Gastroesophageal sphincter (tissue), 4 donors: ENCODE measurements around the gene NOL3. TPM values are rescaled to one million over a fixed set of nuclear protein-coding genes. Genes with fewer than 3 reads are reported as not detected.

ENCODE experiments used
- ATAC-seq: fragments of 150-250 bp; one replicate; pipeline ENCODE4 v1.9.1; 2016; ENCODE audit warnings: mild to moderate bottlenecking, moderate library complexity
- H3K27ac ChIP-seq, 4 donors: fragments of 200-600 bp; sonication (generic) in 3 of 4; 1 replicate in 3 of 4; 2 replicates in 1 of 4; pipeline ENCODE4 v1.5.1; 2016 to 2019
- H3K27me3 ChIP-seq: fragments of 200-600 bp; sonication (generic); one replicate; pipeline ENCODE4 v1.5.1; 2019
- H3K36me3 ChIP-seq, 2 donors: fragments of 200-600 bp; sonication (generic); one replicate each; pipeline ENCODE4 v1.5.1; 2019; ENCODE audit warnings: control low read depth in 1 of 2
- H3K4me1 ChIP-seq, 3 donors: fragments of 200-600 bp; sonication (generic); 1 replicate in 2 of 3; 2 replicates in 1 of 3; pipeline ENCODE4 v1.5.1; 2016 to 2019; ENCODE audit warnings: control low read depth in 2 of 3
- H3K4me3 ChIP-seq, 2 donors: fragments of 200-600 bp; sonication (generic); one replicate each; pipeline ENCODE4 v1.5.1; 2019; ENCODE audit warnings: mild to moderate bottlenecking in 1 of 2, moderate library complexity in 1 of 2
- H3K9me3 ChIP-seq, 3 donors: fragments of 200-600 bp; sonication (generic); one replicate each; pipeline ENCODE4 v1.5.1; 2017 to 2019; ENCODE audit warnings: control low read depth in 2 of 3
- CTCF ChIP-seq, 4 experiments: fragments of 200-600 bp in 2 of 4; fragments of 450-650 bp in 2 of 4; sonication (generic) in 1 of 4; IDR thresholded peaks; one replicate each; pipeline ENCODE4 v1.5.1; 2017 to 2019; ENCODE audit warnings: antibody characterized with exemption in 4 of 4, mild to moderate bottlenecking in 2 of 4, moderate library complexity in 2 of 4
- EP300 ChIP-seq: sonication (generic); formaldehyde crosslinking; IDR thresholded peaks from one replicate; pipeline ENCODE4 v1.6.1; 2017; ENCODE audit warnings: antibody characterized with exemption, mild to moderate bottlenecking
- POLR2A ChIP-seq, 2 donors: fragments of 450-650 bp; IDR thresholded peaks; one replicate each; pipeline ENCODE4 v1.6.1; 2017; ENCODE audit warnings: antibody characterized with exemption in 2 of 2, mild to moderate bottlenecking in 2 of 2, moderate library complexity in 1 of 2
- POLR2AphosphoS5 ChIP-seq: sonication (generic); formaldehyde crosslinking; IDR thresholded peaks from one replicate; pipeline ENCODE4 v1.6.1; 2017; ENCODE audit warnings: antibody characterized with exemption
- WGBS, 2 donors: methylation state at CpG; one replicate each; pipeline ENCODE4 v1.1.5; 2018; ENCODE audit warnings: low coverage in 1 of 2; 5-methylcytosine and 5-hydroxymethylcytosine counted together
- total RNA-seq, 4 donors: library from RNA; depleted of rRNA; stranded (reverse); fragments of >200 nt; gene quantifications; one replicate each; pipeline ENCODE4 v1.1.0, GENCODE V29; 2016

The NOL3 gene
- total RNA-seq, 4 donors from 2014 or later = 23.0 to 78.9 (median 49.9) TPM

DNA sequence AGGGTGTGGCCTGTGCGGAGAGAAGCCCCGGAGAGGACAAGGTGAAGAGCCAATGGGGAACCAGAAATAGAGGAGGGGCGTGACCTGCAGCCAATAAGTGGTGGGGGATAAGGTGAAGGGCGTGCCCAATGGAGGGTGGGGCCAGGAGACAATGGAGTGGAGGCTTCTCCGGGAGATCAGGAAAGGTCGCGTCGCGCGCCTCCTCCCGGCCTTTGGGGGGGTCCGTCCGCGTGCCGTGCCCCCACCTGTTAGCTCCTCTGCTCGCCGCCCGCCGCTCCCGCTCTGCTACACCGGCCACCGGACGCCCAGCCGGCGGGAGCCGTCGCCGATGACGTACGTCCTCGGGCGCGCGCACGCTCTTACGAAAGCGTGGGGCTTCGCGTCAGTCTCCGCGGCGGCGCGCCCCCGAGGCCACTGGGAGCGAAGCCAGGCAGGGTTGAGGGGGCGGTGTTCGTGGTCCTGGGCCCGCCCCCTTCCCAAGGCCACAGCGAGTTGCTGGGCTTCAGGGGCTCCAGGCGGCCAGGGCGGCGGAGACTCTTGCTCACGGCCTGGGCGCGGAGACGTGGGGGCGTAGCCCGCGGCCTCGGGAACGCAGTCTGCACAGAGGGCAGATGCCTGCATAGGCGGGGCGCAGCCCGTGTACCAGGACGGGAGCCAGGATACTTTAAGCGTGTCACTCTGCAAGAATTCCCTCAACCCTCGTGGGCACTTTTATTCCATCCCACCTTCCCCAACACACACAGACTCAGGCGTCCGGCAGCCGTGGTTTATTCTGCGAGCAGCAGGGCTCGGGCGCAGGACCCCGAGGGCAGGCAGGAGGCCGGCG, 13.5 kb downstream of the NOL3 start, which contains the start of gene MATCAP1:
Gene MATCAP1, minus strand, starts transcription at position 337 of the 826 bp plus-strand sequence. CDS start 3,353 bp downstream, outside the sequence.
- H3K27me3 ChIP-seq = no peaks in the 10 kb centered on the region
- H3K36me3 ChIP-seq = no peaks in the 10 kb centered on the region
- peak in 1 of 4 experiments; percentile 7 for TF ChIP-seq CTCF (IDR thresholded peaks at IDR 0.05)
- TF ChIP-seq POLR2A (IDR thresholded peaks at IDR 0.05) = peak; percentile 27 to 44
- no peak for TF ChIP-seq EP300
- TF ChIP-seq POLR2AphosphoS5 = peak; percentile 68
- peak within 1 kb of the TSS; percentile 90 to 98 (median 96) for H3K27ac ChIP-seq
- H3K9me3 ChIP-seq = no peaks in the 10 kb centered on the region
- ATAC-seq = peak; percentile 95
- peaks cover 0 to 66% (median 21%) of the 10 kb centered on the region in 3 donors for H3K4me1 ChIP-seq
- peak within 1 kb of the TSS; percentile 64 to 80 for H3K4me3 ChIP-seq
- 0% methylated on average over 5 of the region's 77 CpGs; no CpG with 5 or more reads in 1 of the 2 donors for WGBS, 2 donors

- peak overlapping the region; percentile 90 to 98 (median 96) for H3K27ac ChIP-seq
- TF ChIP-seq POLR2A (IDR thresholded peaks at IDR 0.05) (no peak), CTCF (IDR thresholded peaks at IDR 0.05) (peak in 1 of 4 experiments; percentile 7)
- no peaks in the 10 kb centered on the region for H3K27me3 ChIP-seq
- peaks cover 0 to 59% (median 21%) of the 10 kb centered on the region in 3 donors for H3K4me1 ChIP-seq
- no peaks in the 10 kb centered on the region for H3K9me3 ChIP-seq
- 0% methylated on average over 3 of the region's 59 CpGs; no CpG with 5 or more reads in 1 of the 2 donors for WGBS, 2 donors
- no peaks in the 10 kb centered on the region for H3K36me3 ChIP-seq
- no peak for ATAC-seq
- H3K4me3 ChIP-seq = peak overlapping the region; percentile 64 to 80
Observed at GRCh38 chr16:67184453-67184994, 14.2 kb downstream of the NOL3 start.

GRCh38 chr16:67184995-67185650, 14.8 kb downstream of the NOL3 start:
- Histone ChIP-seq H3K27ac (peak overlapping the region in 3 of 4 donors; percentile 96 to 98 (median 97)), H3K4me3 (peak overlapping the region in 1 of 2 donors; percentile 80), H3K4me1 (peaks cover 0 to 53% (median 21%) of the 10 kb centered on the region in 3 donors), H3K9me3 (no peaks in the 10 kb centered on the region), H3K36me3 (no peaks in the 10 kb centered on the region), H3K27me3 (no peaks in the 10 kb centered on the region)
- no CpG with 5 or more reads among the region's 43 CpGs for WGBS, 2 donors
- ATAC-seq = peak; percentile 45
- peak; percentile 80 for TF ChIP-seq POLR2AphosphoS5
- TF ChIP-seq EP300 = no peak
- TF ChIP-seq POLR2A (IDR thresholded peaks at IDR 0.05) = no peak
- TF ChIP-seq CTCF (IDR thresholded peaks at IDR 0.05) = peak in 3 of 4 experiments; percentile 88 to 91 (median 90)

DNA sequence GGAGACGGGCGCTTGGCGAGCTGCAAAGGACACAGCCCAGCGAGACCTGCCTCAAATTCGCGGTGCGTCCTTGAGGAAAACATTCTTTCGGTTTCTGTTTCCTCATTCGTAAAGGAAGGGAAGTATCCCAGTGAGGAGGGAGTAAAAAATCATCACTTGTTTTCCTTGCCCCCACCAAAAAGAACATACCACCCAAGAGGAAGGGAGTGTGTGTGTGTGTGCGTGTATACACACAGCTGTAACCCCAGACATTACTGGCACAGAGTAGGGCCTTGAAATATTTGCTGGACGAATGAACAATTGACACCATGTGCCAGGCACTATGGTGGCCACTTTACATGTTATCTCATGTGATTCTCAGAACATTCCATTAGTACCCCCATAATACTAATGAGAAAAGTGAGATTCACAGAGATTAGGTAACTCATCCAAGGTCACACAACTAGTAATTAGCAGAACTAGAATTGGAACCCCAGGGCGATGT, 15.4 kb downstream of the NOL3 start:
- TF ChIP-seq POLR2AphosphoS5 (no peak), EP300 (no peak), CTCF (IDR thresholded peaks at IDR 0.05) (no peak), POLR2A (IDR thresholded peaks at IDR 0.05) (no peak)
- Histone ChIP-seq H3K36me3 (no peaks in the 10 kb centered on the region), H3K27ac (peak overlapping the region in 2 of 4 donors; percentile 96 to 98), H3K9me3 (no peaks in the 10 kb centered on the region), H3K4me1 (peaks cover 0 to 51% (median 21%) of the 10 kb centered on the region in 3 donors), H3K27me3 (no peaks in the 10 kb centered on the region), H3K4me3 (peak overlapping the region in 1 of 2 donors; percentile 80)
- no peak for ATAC-seq
- WGBS, 2 donors = 11 to 14% methylated on average over 8 to 9 of the region's 12 CpGs
